Progenitor cell of endocrine pancreas (in vitro differentiated cells): ENCODE results near the gene UNCX. TPM values are rescaled to one million over a fixed set of nuclear protein-coding genes. Genes with fewer than 3 reads are reported as not detected.

ENCODE experiments used
- DNase-seq: peaks from one replicate; pipeline ENCODE4 v3.0.0; 2021; ENCODE audit warnings: low spot score; ENCODE audit not compliant: unreplicated experiment
- H3K27ac Mint-ChIP-seq: 2 replicates; pipeline ENCODE4 v1.8.0; 2021; ENCODE audit warnings: mild to moderate bottlenecking, moderate library complexity, mixed read lengths
- H3K27me3 Mint-ChIP-seq: 2 replicates; pipeline ENCODE4 v1.8.0; 2021; ENCODE audit warnings: mixed read lengths
- H3K36me3 Mint-ChIP-seq: 2 replicates; pipeline ENCODE4 v1.8.0; 2022; ENCODE audit warnings: mixed read lengths; ENCODE audit not compliant: insufficient read depth
- H3K4me1 Mint-ChIP-seq: 2 replicates; pipeline ENCODE4 v1.8.0; 2021; ENCODE audit warnings: low read depth, mixed read lengths
- H3K4me3 Mint-ChIP-seq: 2 replicates; pipeline ENCODE4 v1.8.0; 2021; ENCODE audit warnings: low read depth, mild to moderate bottlenecking, moderate library complexity, mixed read lengths
- H3K9me3 Mint-ChIP-seq: 2 replicates; pipeline ENCODE4 v1.8.0; 2021; ENCODE audit warnings: low read depth, mixed read lengths
- total RNA-seq: library from RNA; stranded (reverse); gene quantifications from 2 replicates; pipeline ENCODE4 v1.2.1, GENCODE V29; 2021
- TF ChIP-seq, protein P1 (sequence below): fragments of 200-600 bp; sonication (generic); IDR thresholded peaks from one replicate; pipeline ENCODE4 v1.5.0; 2021; ENCODE audit warnings: antibody characterized with exemption, mild to moderate bottlenecking; ENCODE audit not compliant: unreplicated experiment

UNCX gene
- total RNA-seq, 1 donor from 2014 or later = not detected

DNA sequence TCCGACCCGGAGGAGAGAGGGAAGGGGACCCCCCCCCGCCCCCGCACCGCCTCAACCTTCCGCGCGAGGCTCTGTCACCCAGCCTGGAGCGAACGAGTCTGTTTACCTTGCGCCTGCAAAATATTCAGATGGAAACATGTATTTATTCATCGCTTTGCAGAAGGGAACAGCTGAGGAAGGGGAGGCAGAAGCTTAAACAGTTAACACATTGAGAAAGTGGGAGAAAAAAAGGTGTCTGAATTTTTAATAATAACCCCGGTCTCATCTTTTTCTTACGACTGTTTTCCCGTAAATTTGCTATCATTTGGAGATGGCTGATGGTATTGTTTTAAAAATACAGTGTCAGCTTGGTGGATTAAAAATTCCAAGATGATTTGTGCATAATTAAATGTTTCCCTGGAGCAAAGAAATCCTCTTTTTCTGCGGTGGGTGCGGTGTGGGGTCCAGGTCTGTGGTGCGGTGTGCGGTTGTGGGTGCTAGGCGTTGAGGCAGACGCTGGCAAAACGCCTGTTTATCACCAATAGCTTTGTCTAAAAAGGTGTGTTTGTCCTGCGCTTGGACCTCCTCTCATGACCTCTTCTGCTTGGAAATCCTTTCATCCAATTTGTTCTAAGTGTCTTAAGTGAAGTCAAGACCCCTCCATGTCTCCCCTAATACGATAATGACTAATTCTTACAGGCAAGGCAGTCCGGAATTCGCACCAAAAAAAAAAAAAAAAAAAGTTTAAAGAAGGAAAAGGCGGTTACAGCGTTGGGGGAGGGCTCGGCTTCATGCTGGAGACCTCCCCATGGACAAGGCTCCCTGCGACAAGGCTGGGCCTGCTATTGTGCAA, 1.6 kb downstream of the UNCX start:
- no peak overlapping the region for H3K27ac Mint-ChIP-seq
- H3K9me3 Mint-ChIP-seq = no peaks in the 10 kb centered on the region
- no peak overlapping the region for H3K4me3 Mint-ChIP-seq
- TF ChIP-seq, protein P1, sequence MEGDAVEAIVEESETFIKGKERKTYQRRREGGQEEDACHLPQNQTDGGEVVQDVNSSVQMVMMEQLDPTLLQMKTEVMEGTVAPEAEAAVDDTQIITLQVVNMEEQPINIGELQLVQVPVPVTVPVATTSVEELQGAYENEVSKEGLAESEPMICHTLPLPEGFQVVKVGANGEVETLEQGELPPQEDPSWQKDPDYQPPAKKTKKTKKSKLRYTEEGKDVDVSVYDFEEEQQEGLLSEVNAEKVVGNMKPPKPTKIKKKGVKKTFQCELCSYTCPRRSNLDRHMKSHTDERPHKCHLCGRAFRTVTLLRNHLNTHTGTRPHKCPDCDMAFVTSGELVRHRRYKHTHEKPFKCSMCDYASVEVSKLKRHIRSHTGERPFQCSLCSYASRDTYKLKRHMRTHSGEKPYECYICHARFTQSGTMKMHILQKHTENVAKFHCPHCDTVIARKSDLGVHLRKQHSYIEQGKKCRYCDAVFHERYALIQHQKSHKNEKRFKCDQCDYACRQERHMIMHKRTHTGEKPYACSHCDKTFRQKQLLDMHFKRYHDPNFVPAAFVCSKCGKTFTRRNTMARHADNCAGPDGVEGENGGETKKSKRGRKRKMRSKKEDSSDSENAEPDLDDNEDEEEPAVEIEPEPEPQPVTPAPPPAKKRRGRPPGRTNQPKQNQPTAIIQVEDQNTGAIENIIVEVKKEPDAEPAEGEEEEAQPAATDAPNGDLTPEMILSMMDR = no peak
- peaks cover 3% of the 10 kb centered on the region for H3K4me1 Mint-ChIP-seq
- H3K36me3 Mint-ChIP-seq = no peaks in the 10 kb centered on the region
- peaks cover 62% of the 10 kb centered on the region for H3K27me3 Mint-ChIP-seq
- no peak for DNase-seq

DNA sequence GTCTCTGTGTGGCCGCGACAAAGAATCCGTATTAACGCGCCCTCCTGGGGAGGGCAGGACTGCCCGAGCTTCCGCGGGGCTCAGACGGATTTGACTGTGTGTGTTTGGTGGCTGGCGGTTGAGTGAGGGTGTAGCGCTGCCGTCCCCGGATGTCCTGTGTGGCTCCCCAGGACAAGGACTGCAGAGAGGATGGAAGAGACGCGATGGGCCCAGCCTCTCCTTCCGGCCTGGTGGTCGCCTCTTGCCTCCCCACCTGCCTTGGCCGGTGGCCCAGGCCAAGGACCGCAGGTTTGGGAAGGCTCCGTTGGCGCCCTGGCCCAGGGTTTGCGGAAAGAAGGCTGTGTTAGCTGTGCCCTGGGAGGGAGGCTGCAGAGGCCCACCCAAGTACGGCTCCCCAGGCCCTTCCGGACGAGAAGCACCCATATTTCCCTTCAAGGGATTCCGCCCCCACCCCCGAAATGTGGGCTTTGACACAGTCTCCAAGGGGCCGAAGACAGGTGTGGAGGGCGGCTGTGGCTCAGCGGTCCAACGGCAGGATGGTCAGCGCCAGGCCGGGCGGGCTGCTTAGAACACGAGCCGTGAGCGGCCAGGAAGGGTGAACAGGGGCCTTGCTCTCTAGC, 2.3 kb downstream of the UNCX start:
- H3K4me1 Mint-ChIP-seq = peaks cover 3% of the 10 kb centered on the region
- no peak for DNase-seq
- H3K9me3 Mint-ChIP-seq = no peaks in the 10 kb centered on the region
- H3K36me3 Mint-ChIP-seq = no peaks in the 10 kb centered on the region
- H3K4me3 Mint-ChIP-seq = no peak overlapping the region
- no peak overlapping the region for H3K27ac Mint-ChIP-seq
- TF ChIP-seq, protein P1 = no peak
- H3K27me3 Mint-ChIP-seq = peaks cover 68% of the 10 kb centered on the region

DNA sequence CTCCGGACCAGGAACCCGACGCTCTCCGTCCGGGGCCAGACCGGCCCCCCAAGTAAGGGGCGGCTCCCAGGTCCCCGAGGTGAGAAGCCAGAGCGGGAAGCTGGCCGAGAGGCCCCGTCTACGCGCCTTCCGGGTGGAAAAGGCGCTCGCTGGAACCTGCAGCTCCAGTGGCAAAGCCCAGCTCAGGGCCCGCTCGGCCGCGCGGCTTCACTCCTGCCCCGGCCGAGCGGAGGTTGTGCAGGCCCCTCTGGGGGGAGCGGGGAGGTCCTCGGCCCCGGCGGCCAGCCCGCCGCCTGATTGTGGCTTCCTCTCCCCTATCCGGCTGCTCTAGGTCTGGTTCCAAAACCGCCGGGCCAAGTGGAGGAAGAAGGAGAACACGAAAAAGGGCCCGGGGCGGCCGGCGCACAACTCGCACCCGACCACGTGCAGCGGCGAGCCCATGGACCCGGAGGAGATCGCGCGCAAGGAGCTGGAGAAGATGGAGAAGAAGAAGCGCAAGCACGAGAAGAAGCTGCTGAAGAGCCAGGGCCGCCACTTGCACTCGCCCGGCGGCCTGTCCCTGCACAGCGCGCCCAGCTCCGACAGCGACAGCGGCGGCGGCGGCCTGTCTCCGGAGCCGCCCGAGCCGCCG, 2.9 kb downstream of the UNCX start:
- no peak for DNase-seq
- H3K4me3 Mint-ChIP-seq = no peak overlapping the region
- no peak overlapping the region for H3K27ac Mint-ChIP-seq
- peaks cover 71% of the 10 kb centered on the region for H3K27me3 Mint-ChIP-seq
- peaks cover 3% of the 10 kb centered on the region for H3K4me1 Mint-ChIP-seq
- H3K36me3 Mint-ChIP-seq = no peaks in the 10 kb centered on the region
- H3K9me3 Mint-ChIP-seq = no peaks in the 10 kb centered on the region
- TF ChIP-seq, protein P1 = no peak

DNA sequence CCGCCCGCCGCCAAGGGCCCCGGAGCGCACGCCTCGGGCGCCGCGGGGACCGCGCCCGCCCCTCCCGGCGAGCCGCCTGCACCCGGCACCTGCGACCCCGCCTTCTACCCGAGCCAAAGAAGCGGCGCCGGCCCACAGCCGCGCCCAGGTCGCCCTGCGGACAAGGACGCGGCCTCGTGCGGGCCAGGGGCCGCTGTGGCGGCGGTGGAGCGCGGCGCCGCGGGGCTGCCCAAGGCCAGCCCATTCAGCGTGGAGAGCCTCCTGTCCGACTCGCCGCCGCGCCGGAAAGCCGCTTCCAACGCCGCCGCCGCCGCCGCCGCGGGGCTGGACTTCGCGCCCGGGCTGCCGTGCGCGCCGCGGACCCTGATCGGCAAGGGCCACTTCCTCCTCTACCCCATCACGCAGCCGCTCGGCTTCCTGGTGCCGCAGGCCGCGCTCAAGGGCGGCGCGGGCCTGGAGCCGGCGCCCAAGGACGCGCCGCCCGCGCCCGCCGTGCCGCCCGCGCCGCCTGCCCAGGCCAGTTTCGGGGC, 3.5 kb downstream of the UNCX start:
- H3K9me3 Mint-ChIP-seq = no peaks in the 10 kb centered on the region
- TF ChIP-seq, protein P1 = no peak
- H3K27ac Mint-ChIP-seq = no peak overlapping the region
- DNase-seq = no peak
- no peaks in the 10 kb centered on the region for H3K36me3 Mint-ChIP-seq
- H3K27me3 Mint-ChIP-seq = peaks cover 69% of the 10 kb centered on the region
- no peak overlapping the region for H3K4me3 Mint-ChIP-seq
- peaks cover 6% of the 10 kb centered on the region for H3K4me1 Mint-ChIP-seq
